ENCODE data around the gene CTBP2. TPM values are rescaled to one million over a fixed set of nuclear protein-coding genes. Genes with fewer than 3 reads are reported as not detected.

The CTBP2 gene
- polyA plus RNA-seq, 1 donor (not counting 4 experiments of a cell fraction or from before 2014, with no cell fraction given), result 76.0 TPM

DNA sequence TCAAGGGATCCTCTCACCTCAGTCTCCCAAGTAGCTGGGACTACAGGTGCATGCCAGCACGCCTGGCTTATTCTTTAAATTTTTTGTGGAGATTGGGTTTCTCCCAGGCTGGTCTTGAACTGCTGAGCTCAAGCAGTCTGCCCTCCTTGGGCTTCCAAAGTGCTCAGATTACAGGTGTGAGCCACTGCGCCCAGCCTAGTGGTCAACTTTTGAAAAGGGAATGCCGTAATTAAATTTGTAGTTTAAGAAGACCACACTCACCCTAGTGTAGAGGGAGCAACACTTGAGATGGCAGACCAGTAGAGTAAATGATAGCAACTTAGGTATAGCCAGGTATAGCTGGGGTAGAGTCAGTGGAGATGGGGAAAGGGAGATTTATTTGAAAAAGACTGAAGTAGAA is 200.8 kb downstream of the CTBP2 start:
- dilution Hi-C loops (cut with MboI; ENCODE audit: extremely low pct_ligation_motif_present, low sequenced_read_pairs), result no loop called here
- H3K4me3 ChIP-seq (ENCODE audit: control insufficient read depth in 2 of 3, extremely low read depth in 1 of 3, insufficient read depth in 2 of 3, low read depth in 1 of 3, low read length in 3 of 3), result no peak overlapping the region
- peaks cover 2% of the 10 kb centered on the region for H4K20me1 ChIP-seq (ENCODE audit: control insufficient read depth, extremely low read depth, insufficient read depth, low read length)
- FAIRE-seq, result no peak
- no peak overlapping the region for H3K4me2 ChIP-seq (ENCODE audit: control insufficient read depth, extremely low read depth, insufficient read depth, low read depth, low read length)
- peaks cover 46% of the 10 kb centered on the region for H3K79me2 ChIP-seq (ENCODE audit: control insufficient read depth, insufficient read depth, low read length)
- H3K27me3 ChIP-seq (ENCODE audit: control insufficient read depth, extremely low read depth, insufficient read depth, low read length), result no peaks in the 10 kb centered on the region
- TF ChIP-seq, protein P1, sequence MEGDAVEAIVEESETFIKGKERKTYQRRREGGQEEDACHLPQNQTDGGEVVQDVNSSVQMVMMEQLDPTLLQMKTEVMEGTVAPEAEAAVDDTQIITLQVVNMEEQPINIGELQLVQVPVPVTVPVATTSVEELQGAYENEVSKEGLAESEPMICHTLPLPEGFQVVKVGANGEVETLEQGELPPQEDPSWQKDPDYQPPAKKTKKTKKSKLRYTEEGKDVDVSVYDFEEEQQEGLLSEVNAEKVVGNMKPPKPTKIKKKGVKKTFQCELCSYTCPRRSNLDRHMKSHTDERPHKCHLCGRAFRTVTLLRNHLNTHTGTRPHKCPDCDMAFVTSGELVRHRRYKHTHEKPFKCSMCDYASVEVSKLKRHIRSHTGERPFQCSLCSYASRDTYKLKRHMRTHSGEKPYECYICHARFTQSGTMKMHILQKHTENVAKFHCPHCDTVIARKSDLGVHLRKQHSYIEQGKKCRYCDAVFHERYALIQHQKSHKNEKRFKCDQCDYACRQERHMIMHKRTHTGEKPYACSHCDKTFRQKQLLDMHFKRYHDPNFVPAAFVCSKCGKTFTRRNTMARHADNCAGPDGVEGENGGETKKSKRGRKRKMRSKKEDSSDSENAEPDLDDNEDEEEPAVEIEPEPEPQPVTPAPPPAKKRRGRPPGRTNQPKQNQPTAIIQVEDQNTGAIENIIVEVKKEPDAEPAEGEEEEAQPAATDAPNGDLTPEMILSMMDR (optimal IDR thresholded peaks at IDR 0.05 in 1 of 3, IDR thresholded peaks at IDR 0.05 in 1 of 3, conservative IDR thresholded peaks at IDR 0.05 in 1 of 3; ENCODE audit: extremely low read depth in 1 of 3, insufficient read depth in 2 of 3, low read length in 3 of 3), result no peak
- TF ChIP-seq EZH2 (IDR thresholded peaks at IDR 0.05; ENCODE audit: low read length), result no peak
- no peak overlapping the region for H2AFZ ChIP-seq (ENCODE audit: control insufficient read depth, low read length)
- no peak for DNase-seq (ENCODE audit: low read depth, low spot score)
- H3K9me1 ChIP-seq (ENCODE audit: control insufficient read depth, extremely low read depth, insufficient read depth, low read length), result no peaks in the 10 kb centered on the region
- no peaks in the 10 kb centered on the region for H3K9me3 ChIP-seq (ENCODE audit: control insufficient read depth, low read depth, low read length)
- no peaks in the 10 kb centered on the region for H3K36me3 ChIP-seq (ENCODE audit: control insufficient read depth in 2 of 2, extremely low read depth in 1 of 2, insufficient read depth in 2 of 2, low read length in 2 of 2)
- no peaks in the 10 kb centered on the region for H3K4me1 ChIP-seq (ENCODE audit: control insufficient read depth, extremely low read depth, insufficient read depth, low read length)
- H3K9ac ChIP-seq (ENCODE audit: control insufficient read depth, extremely low read depth, insufficient read depth, low read length), result no peak overlapping the region
- no peak overlapping the region for H3K27ac ChIP-seq (ENCODE audit: control insufficient read depth, insufficient read depth, low read length)

DNA sequence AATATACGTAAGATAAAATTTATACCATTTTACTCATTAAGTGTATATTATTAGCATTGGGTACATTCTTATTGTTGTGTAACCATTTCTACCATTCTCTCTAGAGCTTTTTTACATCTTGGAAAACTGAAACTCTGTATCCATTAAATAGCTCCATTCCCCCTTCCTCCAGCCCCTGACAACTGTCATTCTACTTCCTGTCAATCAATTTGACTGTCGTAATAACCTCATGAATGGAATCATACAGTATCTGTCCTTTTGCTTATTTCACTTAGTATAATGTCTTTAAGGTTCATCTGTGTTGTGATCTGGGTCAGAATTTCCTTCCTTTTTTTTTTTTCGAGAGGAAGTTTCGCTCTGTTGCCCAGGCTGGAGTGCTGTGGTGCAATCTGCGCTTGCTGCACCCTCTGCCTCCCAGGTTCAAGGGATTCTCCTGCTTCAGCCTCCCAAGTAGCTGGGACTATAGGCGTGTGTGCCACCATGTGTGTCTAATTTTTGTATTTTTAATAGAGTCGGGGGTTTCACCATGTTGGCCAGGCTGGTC is 202.9 kb downstream of the CTBP2 start:
- peaks cover 2% of the 10 kb centered on the region for H4K20me1 ChIP-seq (ENCODE audit: control insufficient read depth, extremely low read depth, insufficient read depth, low read length)
- H3K9ac ChIP-seq (ENCODE audit: control insufficient read depth, extremely low read depth, insufficient read depth, low read length), result no peak overlapping the region
- H3K4me2 ChIP-seq (ENCODE audit: control insufficient read depth, extremely low read depth, insufficient read depth, low read depth, low read length), result no peak overlapping the region
- H3K36me3 ChIP-seq (ENCODE audit: control insufficient read depth in 2 of 2, extremely low read depth in 1 of 2, insufficient read depth in 2 of 2, low read length in 2 of 2), result no peaks in the 10 kb centered on the region
- H3K4me1 ChIP-seq (ENCODE audit: control insufficient read depth, extremely low read depth, insufficient read depth, low read length), result no peaks in the 10 kb centered on the region
- no peaks in the 10 kb centered on the region for H3K9me3 ChIP-seq (ENCODE audit: control insufficient read depth, low read depth, low read length)
- no peak overlapping the region for H2AFZ ChIP-seq (ENCODE audit: control insufficient read depth, low read length)
- H3K79me2 ChIP-seq (ENCODE audit: control insufficient read depth, insufficient read depth, low read length), result peaks cover 45% of the 10 kb centered on the region
- dilution Hi-C loops (cut with MboI; ENCODE audit: extremely low pct_ligation_motif_present, low sequenced_read_pairs), result no loop called here
- FAIRE-seq (no peak), DNase-seq (ENCODE audit: low read depth, low spot score) (no peak)
- no peak overlapping the region for H3K4me3 ChIP-seq (ENCODE audit: control insufficient read depth in 2 of 3, extremely low read depth in 1 of 3, insufficient read depth in 2 of 3, low read depth in 1 of 3, low read length in 3 of 3)
- peaks cover 3% of the 10 kb centered on the region for H3K9me1 ChIP-seq (ENCODE audit: control insufficient read depth, extremely low read depth, insufficient read depth, low read length)
- no peak overlapping the region for H3K27ac ChIP-seq (ENCODE audit: control insufficient read depth, insufficient read depth, low read length)
- no peak for TF ChIP-seq EZH2 (IDR thresholded peaks at IDR 0.05; ENCODE audit: low read length)
- TF ChIP-seq, protein P1 (optimal IDR thresholded peaks at IDR 0.05 in 1 of 3, IDR thresholded peaks at IDR 0.05 in 1 of 3, conservative IDR thresholded peaks at IDR 0.05 in 1 of 3; ENCODE audit: extremely low read depth in 1 of 3, insufficient read depth in 2 of 3, low read length in 3 of 3), result no peak
- no peaks in the 10 kb centered on the region for H3K27me3 ChIP-seq (ENCODE audit: control insufficient read depth, extremely low read depth, insufficient read depth, low read length)

Data from keratinocyte (primary cell).